GM21786 (cell line): ENCODE measurements around the gene MAMDC2.

ENCODE experiments used
- ATAC-seq: cut with Tn5 transposase; IDR thresholded peaks from one replicate; pipeline ENCODE4 v1.9.1; 2021; ENCODE audit not compliant: unreplicated experiment

Gene MAMDC2

GRCh38 chr9:70061776-70062175 is 18.1 kb downstream of the MAMDC2 start:
- ATAC-seq, result no peak

GRCh38 chr9:70064496-70064895 is 20.8 kb downstream of the MAMDC2 start:
- ATAC-seq, result no peak

- no peak for ATAC-seq
These were observed 21.9 kb downstream of the MAMDC2 start for GRCh38 chr9:70065572-70065971.

GRCh38 chr9:70066418-70066817 is 22.8 kb downstream of the MAMDC2 start:
- no peak for ATAC-seq

- no peak for ATAC-seq
These were observed 23.2 kb downstream of the MAMDC2 start for GRCh38 chr9:70066874-70067273.

GRCh38 chr9:70069704-70070103 is 26.1 kb downstream of the MAMDC2 start:
- ATAC-seq, result no peak

- ATAC-seq, result no peak
These were observed 29.5 kb downstream of the MAMDC2 start for GRCh38 chr9:70073193-70073592.

- no peak for ATAC-seq
These were observed 30.1 kb downstream of the MAMDC2 start for GRCh38 chr9:70073756-70074155.

GRCh38 chr9:70076678-70077077 is 33.0 kb downstream of the MAMDC2 start:
- no peak for ATAC-seq

GRCh38 chr9:70079417-70080037 is 35.9 kb downstream of the MAMDC2 start:
- no peak for ATAC-seq

- ATAC-seq, result no peak
These were observed 37.0 kb downstream of the MAMDC2 start for GRCh38 chr9:70080481-70081119.

- no peak for ATAC-seq
These were observed 37.5 kb downstream of the MAMDC2 start for GRCh38 chr9:70081120-70081495.

- ATAC-seq, result no peak
These were observed 39.8 kb downstream of the MAMDC2 start for GRCh38 chr9:70083429-70083828.

- no peak for ATAC-seq
These were observed 41.6 kb downstream of the MAMDC2 start for GRCh38 chr9:70085241-70085640.

GRCh38 chr9:70091103-70091502 is 47.5 kb downstream of the MAMDC2 start:
- ATAC-seq, result no peak

- ATAC-seq, result no peak
These were observed 47.9 kb downstream of the MAMDC2 start for GRCh38 chr9:70091572-70091971.

- ATAC-seq, result no peak
These were observed 48.5 kb downstream of the MAMDC2 start for GRCh38 chr9:70092190-70092589.

- ATAC-seq, result no peak
These were observed 49.4 kb downstream of the MAMDC2 start for GRCh38 chr9:70093095-70093494.

GRCh38 chr9:70093944-70094343 is 50.3 kb downstream of the MAMDC2 start:
- ATAC-seq, result no peak

GRCh38 chr9:70094747-70095146 is 51.1 kb downstream of the MAMDC2 start:
- ATAC-seq, result no peak

GRCh38 chr9:70097187-70097586 is 53.5 kb downstream of the MAMDC2 start:
- no peak for ATAC-seq

GRCh38 chr9:70100362-70100761 is 56.7 kb downstream of the MAMDC2 start:
- no peak for ATAC-seq

- ATAC-seq, result no peak
These were observed 57.6 kb downstream of the MAMDC2 start for GRCh38 chr9:70101265-70101664.
